ENCODE data around the gene NKD2.
"Not testable (repeated sequence)": the region's sequence is repeated elsewhere in the genome, so short reads cannot be mapped to it uniquely, and the experiment has no call there.

Gene NKD2

DNA sequence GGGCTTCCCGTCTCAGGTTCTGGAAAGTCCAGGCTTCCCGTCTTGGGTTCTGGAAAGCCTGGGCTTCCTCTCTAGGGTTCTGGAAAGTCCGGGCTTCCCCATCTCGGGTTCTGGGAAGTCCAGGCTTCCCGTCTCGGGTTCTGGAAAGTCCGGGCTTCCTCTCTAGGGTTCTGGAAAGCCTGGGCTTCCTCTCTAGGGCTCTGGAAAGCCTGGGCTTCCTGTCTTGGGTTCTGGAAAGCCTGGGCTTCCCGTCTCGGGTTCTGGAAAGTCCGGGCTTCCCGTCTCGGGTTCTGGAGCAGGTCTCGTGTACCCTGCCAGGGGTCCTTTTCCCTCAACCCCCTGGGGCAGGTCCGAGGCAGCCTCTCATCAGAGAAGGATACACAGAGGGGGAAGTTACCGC lies 74.4 kb downstream of the NKD2 start:
- H3K23ac ChIP-seq (ENCODE audit: low read length); H4K91ac ChIP-seq (ENCODE audit: low read depth, low read length); H4K12ac ChIP-seq (ENCODE audit: low read depth, low read length); H3K4me2 ChIP-seq (ENCODE audit: low read length); H2BK12ac ChIP-seq (ENCODE audit: low read length); H4K8ac ChIP-seq (ENCODE audit: low read depth, low read length); H3K27ac ChIP-seq (ENCODE audit: low read depth, low read length); H3K4ac ChIP-seq (ENCODE audit: low read depth, low read length); H3K4me3 ChIP-seq (ENCODE audit: low read depth, low read length); H2AFZ ChIP-seq (ENCODE audit: insufficient read depth, low read length, poor library complexity); H3K79me1 ChIP-seq (ENCODE audit: low read length); H2BK120ac ChIP-seq (ENCODE audit: insufficient read depth, low read length, poor library complexity); H3K27me3 ChIP-seq (ENCODE audit: insufficient read depth, low read length); H3K9ac ChIP-seq (ENCODE audit: low read length); H3K4me1 ChIP-seq (ENCODE audit: control insufficient read depth in 1 of 2, insufficient read depth in 2 of 2, low read length in 2 of 2); H2AK5ac ChIP-seq (ENCODE audit: low read length); H3K79me2 ChIP-seq (ENCODE audit: control insufficient read depth, insufficient read depth, low read length, poor library complexity); H2BK5ac ChIP-seq (ENCODE audit: low read depth, low read length, poor library complexity); H3K9me3 ChIP-seq (ENCODE audit: insufficient read depth, low read depth, low read length); DNase-seq; H3K14ac ChIP-seq (ENCODE audit: low read length); H3K18ac ChIP-seq (ENCODE audit: low read length): not testable (repeated sequence)
- H3K36me3 ChIP-seq (ENCODE audit: control insufficient read depth in 1 of 2, insufficient read depth in 2 of 2, low read length in 2 of 2) = peaks cover 10 to 15% of the 10 kb centered on the region in 2 experiments
- WGBS (ENCODE audit: extremely low coverage, insufficient coverage, insufficient read length) = no CpG with 5 or more reads among the region's 15 CpGs

- H3K4me3 ChIP-seq (ENCODE audit: low read depth, low read length) = no peak overlapping the region
- no peak overlapping the region for H4K91ac ChIP-seq (ENCODE audit: low read depth, low read length)
- no peaks in the 10 kb centered on the region for H3K79me2 ChIP-seq (ENCODE audit: control insufficient read depth, insufficient read depth, low read length, poor library complexity)
- no peak overlapping the region for H4K12ac ChIP-seq (ENCODE audit: low read depth, low read length)
- no peak overlapping the region for H2BK12ac ChIP-seq (ENCODE audit: low read length)
- no peak overlapping the region for H3K4ac ChIP-seq (ENCODE audit: low read depth, low read length)
- WGBS (ENCODE audit: extremely low coverage, insufficient coverage, insufficient read length) = no CpG with 5 or more reads among the region's 57 CpGs
- H2BK5ac ChIP-seq (ENCODE audit: low read depth, low read length, poor library complexity) = no peak overlapping the region
- H3K36me3 ChIP-seq (ENCODE audit: control insufficient read depth in 1 of 2, insufficient read depth in 2 of 2, low read length in 2 of 2) = peaks cover 3 to 17% of the 10 kb centered on the region in 2 experiments
- H3K23ac ChIP-seq (ENCODE audit: low read length) = no peak overlapping the region
- H3K14ac ChIP-seq (ENCODE audit: low read length) = no peak overlapping the region
- no peak overlapping the region for H3K27ac ChIP-seq (ENCODE audit: low read depth, low read length)
- H2BK120ac ChIP-seq (ENCODE audit: insufficient read depth, low read length, poor library complexity) = no peak overlapping the region
- no peaks in the 10 kb centered on the region for H3K4me1 ChIP-seq (ENCODE audit: control insufficient read depth in 1 of 2, insufficient read depth in 2 of 2, low read length in 2 of 2)
- no peak overlapping the region for H3K9ac ChIP-seq (ENCODE audit: low read length)
- H2AFZ ChIP-seq (ENCODE audit: insufficient read depth, low read length, poor library complexity) = no peak overlapping the region
- H2AK5ac ChIP-seq (ENCODE audit: low read length) = no peak overlapping the region
- no peak for DNase-seq
- H3K9me3 ChIP-seq (ENCODE audit: insufficient read depth, low read depth, low read length) = no peaks in the 10 kb centered on the region
- H3K27me3 ChIP-seq (ENCODE audit: insufficient read depth, low read length) = no peaks in the 10 kb centered on the region
- no peaks in the 10 kb centered on the region for H3K79me1 ChIP-seq (ENCODE audit: low read length)
- H3K18ac ChIP-seq (ENCODE audit: low read length) = no peak overlapping the region
- no peak overlapping the region for H3K4me2 ChIP-seq (ENCODE audit: low read length)
- H4K8ac ChIP-seq (ENCODE audit: low read depth, low read length) = no peak overlapping the region
These were observed 75.4 kb downstream of the NKD2 start for GRCh38 chr5:1083823-1084605.

DNA sequence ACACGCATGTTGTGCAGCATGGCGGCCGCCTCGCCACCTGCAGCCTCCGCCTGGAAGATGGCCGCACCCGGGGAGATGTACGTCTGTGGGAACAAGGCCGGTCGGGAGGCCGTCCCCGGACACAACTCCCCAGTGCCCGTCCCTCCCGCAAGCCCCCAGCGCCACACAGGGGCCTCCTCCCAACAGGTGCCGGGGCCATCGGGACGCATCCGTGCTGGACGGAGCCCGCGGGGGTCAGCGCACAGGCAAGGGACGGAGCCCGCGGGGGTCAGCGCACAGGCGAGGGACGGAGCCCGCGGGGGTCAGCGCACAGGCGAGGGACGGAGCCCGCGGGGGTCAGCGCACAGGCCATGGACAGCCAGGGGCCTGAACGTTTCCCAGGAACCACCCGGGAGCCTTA lies 76.8 kb downstream of the NKD2 start:
- Histone ChIP-seq H2AFZ (ENCODE audit: insufficient read depth, low read length, poor library complexity) (no peak overlapping the region), H3K36me3 (ENCODE audit: control insufficient read depth in 1 of 2, insufficient read depth in 2 of 2, low read length in 2 of 2) (peaks cover 0 to 13% of the 10 kb centered on the region in 2 experiments), H3K18ac (ENCODE audit: low read length) (no peak overlapping the region), H3K79me1 (ENCODE audit: low read length) (no peaks in the 10 kb centered on the region), H3K9me3 (ENCODE audit: insufficient read depth, low read depth, low read length) (no peaks in the 10 kb centered on the region), H3K27me3 (ENCODE audit: insufficient read depth, low read length) (no peaks in the 10 kb centered on the region), H2BK12ac (ENCODE audit: low read length) (no peak overlapping the region), H3K23ac (ENCODE audit: low read length) (no peak overlapping the region), H3K9ac (ENCODE audit: low read length) (no peak overlapping the region), H3K4ac (ENCODE audit: low read depth, low read length) (no peak overlapping the region), H3K4me3 (ENCODE audit: low read depth, low read length) (no peak overlapping the region), H4K91ac (ENCODE audit: low read depth, low read length) (no peak overlapping the region), H3K4me2 (ENCODE audit: low read length) (no peak overlapping the region), H2BK5ac (ENCODE audit: low read depth, low read length, poor library complexity) (no peak overlapping the region), H2BK120ac (ENCODE audit: insufficient read depth, low read length, poor library complexity) (no peak overlapping the region), H2AK5ac (ENCODE audit: low read length) (no peak overlapping the region), H3K27ac (ENCODE audit: low read depth, low read length) (no peak overlapping the region), H4K12ac (ENCODE audit: low read depth, low read length) (no peak overlapping the region), H3K4me1 (ENCODE audit: control insufficient read depth in 1 of 2, insufficient read depth in 2 of 2, low read length in 2 of 2) (no peaks in the 10 kb centered on the region), H3K14ac (ENCODE audit: low read length) (no peak overlapping the region), H3K79me2 (ENCODE audit: control insufficient read depth, insufficient read depth, low read length, poor library complexity) (no peaks in the 10 kb centered on the region), H4K8ac (ENCODE audit: low read depth, low read length) (no peak overlapping the region)
- no CpG with 5 or more reads among the region's 39 CpGs for WGBS (ENCODE audit: extremely low coverage, insufficient coverage, insufficient read length)
- DNase-seq = no peak

DNA sequence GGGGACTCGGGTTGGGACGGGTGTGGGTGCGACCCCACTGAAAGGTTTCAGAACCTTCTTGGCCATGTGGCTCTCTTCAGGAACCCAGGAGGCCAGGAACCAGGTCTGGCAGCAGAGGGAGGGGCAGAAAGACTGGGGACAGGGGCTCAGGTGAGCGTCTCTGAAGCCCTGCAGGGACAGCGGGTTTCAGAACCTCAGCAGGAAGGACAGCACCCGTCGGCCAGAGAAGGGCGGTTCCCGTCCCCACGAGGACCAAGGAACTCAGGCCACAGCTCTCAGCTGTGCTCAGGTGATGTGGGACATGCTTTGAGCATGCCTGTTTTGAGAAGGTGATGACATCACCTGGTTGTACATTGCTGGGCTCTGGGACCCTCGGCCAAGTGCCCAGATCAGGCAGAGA lies 77.5 kb downstream of the NKD2 start:
- no peak overlapping the region for H2AFZ ChIP-seq (ENCODE audit: insufficient read depth, low read length, poor library complexity)
- H4K12ac ChIP-seq (ENCODE audit: low read depth, low read length) = no peak overlapping the region
- H3K4me2 ChIP-seq (ENCODE audit: low read length) = no peak overlapping the region
- H4K8ac ChIP-seq (ENCODE audit: low read depth, low read length) = no peak overlapping the region
- no peak overlapping the region for H2AK5ac ChIP-seq (ENCODE audit: low read length)
- no peak overlapping the region for H2BK5ac ChIP-seq (ENCODE audit: low read depth, low read length, poor library complexity)
- H3K23ac ChIP-seq (ENCODE audit: low read length) = no peak overlapping the region
- H2BK12ac ChIP-seq (ENCODE audit: low read length) = no peak overlapping the region
- no peak overlapping the region for H3K18ac ChIP-seq (ENCODE audit: low read length)
- no peaks in the 10 kb centered on the region for H3K9me3 ChIP-seq (ENCODE audit: insufficient read depth, low read depth, low read length)
- H3K27ac ChIP-seq (ENCODE audit: low read depth, low read length) = no peak overlapping the region
- no peaks in the 10 kb centered on the region for H3K79me1 ChIP-seq (ENCODE audit: low read length)
- no peaks in the 10 kb centered on the region for H3K79me2 ChIP-seq (ENCODE audit: control insufficient read depth, insufficient read depth, low read length, poor library complexity)
- peaks cover 0 to 13% of the 10 kb centered on the region in 2 experiments for H3K36me3 ChIP-seq (ENCODE audit: control insufficient read depth in 1 of 2, insufficient read depth in 2 of 2, low read length in 2 of 2)
- no CpG with 5 or more reads among the region's 11 CpGs for WGBS (ENCODE audit: extremely low coverage, insufficient coverage, insufficient read length)
- no peak overlapping the region for H3K9ac ChIP-seq (ENCODE audit: low read length)
- H3K27me3 ChIP-seq (ENCODE audit: insufficient read depth, low read length) = no peaks in the 10 kb centered on the region
- no peaks in the 10 kb centered on the region for H3K4me1 ChIP-seq (ENCODE audit: control insufficient read depth in 1 of 2, insufficient read depth in 2 of 2, low read length in 2 of 2)
- H2BK120ac ChIP-seq (ENCODE audit: insufficient read depth, low read length, poor library complexity) = no peak overlapping the region
- no peak overlapping the region for H4K91ac ChIP-seq (ENCODE audit: low read depth, low read length)
- DNase-seq = no peak
- H3K4ac ChIP-seq (ENCODE audit: low read depth, low read length) = no peak overlapping the region
- no peak overlapping the region for H3K4me3 ChIP-seq (ENCODE audit: low read depth, low read length)
- no peak overlapping the region for H3K14ac ChIP-seq (ENCODE audit: low read length)

Data from trophoblast cell (in vitro differentiated cells and primary cell).